Choroid plexus epithelial cell (primary cell): ENCODE results near the gene RBM38.

Experiments
- DNase-seq: peaks from one replicate; pipeline ENCODE4 v3.0.0-alpha.2; 2010; ENCODE audit warnings: low read depth
- H3K4me3 ChIP-seq: 2 replicates; pipeline ENCODE4 v1.5.1; 2011; ENCODE audit warnings: low read depth, mild to moderate bottlenecking, control low read depth, low read length, moderate library complexity
- CTCF ChIP-seq: conservative IDR thresholded peaks from 2 replicates; pipeline ENCODE4 v1.5.1; 2011; ENCODE audit warnings: low read depth, mild to moderate bottlenecking, control low read depth, inconsistent platforms, low read length, moderate library complexity

Gene RBM38

GRCh38 chr20:57374931-57375651 lies 16.1 kb upstream of the RBM38 start:
- H3K4me3 ChIP-seq, result no peak overlapping the region
- no peak for TF ChIP-seq CTCF
- no peak for DNase-seq

DNA sequence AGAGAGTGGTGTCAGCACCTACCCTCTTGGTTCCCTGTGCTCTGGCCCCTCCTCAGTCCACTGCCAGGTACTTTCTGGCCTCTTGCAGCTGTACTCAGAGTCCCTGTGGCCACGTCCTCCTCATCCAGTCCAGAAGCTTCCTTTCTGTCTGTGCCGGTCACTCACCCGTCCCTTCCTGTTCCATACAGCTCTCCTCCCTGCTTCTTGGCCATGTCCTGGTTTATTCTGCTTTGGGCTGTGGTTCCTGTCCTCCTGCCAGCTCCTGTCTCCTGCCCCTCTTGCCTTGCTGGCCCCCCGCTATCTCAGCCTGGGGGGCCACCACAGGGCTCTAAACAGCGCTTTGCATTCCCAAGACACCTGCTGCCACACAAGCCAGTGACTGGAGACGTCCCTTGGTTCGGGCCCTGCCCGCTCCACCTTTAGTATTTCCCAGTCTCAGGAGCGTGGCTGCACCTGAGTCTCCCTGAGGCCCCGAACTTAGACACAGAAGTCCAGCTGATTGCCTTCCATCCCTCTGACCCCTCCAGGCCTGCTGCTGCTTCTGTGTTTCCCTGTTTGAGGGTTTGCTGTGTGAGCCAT lies 15.5 kb upstream of the RBM38 start:
- no peak for DNase-seq

DNA sequence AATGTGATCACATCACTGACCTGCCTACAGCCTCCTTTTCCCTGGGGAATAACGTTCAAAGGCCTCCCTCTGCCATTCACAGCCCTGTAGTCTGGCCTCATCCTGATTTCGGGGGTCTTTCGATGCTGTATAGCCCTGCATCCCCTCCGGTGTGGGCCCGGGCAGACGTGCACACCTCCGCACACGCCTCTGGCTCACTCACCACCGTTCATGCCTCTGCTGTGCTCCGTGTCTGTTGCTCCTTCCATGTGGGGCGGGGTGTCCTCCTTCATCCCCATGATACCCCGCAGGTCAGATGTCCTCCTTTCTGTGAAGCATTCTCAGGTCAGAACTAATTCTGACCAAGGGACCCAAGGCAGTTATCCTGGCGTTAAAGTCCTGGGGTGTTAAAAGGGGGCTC lies 13.8 kb upstream of the RBM38 start:
- DNase-seq, result no peak
- TF ChIP-seq CTCF, result no peak
- no peak overlapping the region for H3K4me3 ChIP-seq

More for the DNA sequence above, 15.5 kb upstream of the RBM38 start:
- no peak overlapping the region for H3K4me3 ChIP-seq
- TF ChIP-seq CTCF, result no peak

DNA sequence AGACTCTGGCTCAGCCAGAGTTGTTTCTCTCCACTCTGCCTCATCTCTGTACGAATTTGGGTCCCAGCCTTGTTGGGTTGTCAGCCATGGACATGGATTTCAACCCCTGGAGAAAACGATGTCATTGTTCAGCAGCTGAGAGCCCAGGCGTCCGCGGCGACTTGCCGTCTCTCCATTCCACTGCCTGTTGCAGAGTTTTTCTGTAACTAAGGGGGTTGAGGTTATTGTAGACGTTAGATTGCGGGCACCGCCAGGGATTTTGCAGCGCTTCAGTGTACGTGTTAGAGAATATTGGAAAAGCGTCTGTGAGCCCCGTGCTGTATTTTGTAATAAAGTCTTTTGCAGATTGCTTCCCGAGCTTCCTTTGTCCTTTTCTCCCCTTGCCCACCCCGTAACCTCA lies 13.1 kb upstream of the RBM38 start:
- H3K4me3 ChIP-seq, result no peak overlapping the region
- TF ChIP-seq CTCF, result no peak
- no peak for DNase-seq

- no peak for TF ChIP-seq CTCF
- no peak for DNase-seq
- no peak overlapping the region for H3K4me3 ChIP-seq
Observed at GRCh38 chr20:57378646-57379262, 12.4 kb upstream of the RBM38 start.

GRCh38 chr20:57379263-57379647 lies 11.9 kb upstream of the RBM38 start:
- no peak for DNase-seq
- TF ChIP-seq CTCF, result no peak
- no peak overlapping the region for H3K4me3 ChIP-seq
